Loucy (cell line): ENCODE results near the gene SPSB4.

Experiments used
- H2AFZ ChIP-seq: fragments of 200-600 bp; sonication (generic); 2 replicates; pipeline ENCODE4 v1.6.0; 2016; ENCODE audit warnings: antibody characterized with exemption, mild to moderate bottlenecking, low read length, moderate library complexity
- H3F3A ChIP-seq: fragments of 200-600 bp; 2 replicates; pipeline ENCODE4 v1.6.0; 2016; ENCODE audit warnings: antibody characterized with exemption, low read depth, mild to moderate bottlenecking
- H3K27me3 ChIP-seq: fragments of 200-600 bp; sonication (generic); 2 replicates; pipeline ENCODE4 v1.6.1; 2014; ENCODE audit warnings: low read length, mild to moderate bottlenecking; ENCODE audit not compliant: insufficient read depth, poor library complexity, severe bottlenecking
- H3K36me3 ChIP-seq: fragments of 200-600 bp; sonication (generic); 2 replicates; pipeline ENCODE4 v1.6.1; 2016; ENCODE audit warnings: low read length; ENCODE audit not compliant: insufficient read depth
- H3K4me1 ChIP-seq: fragments of 200-600 bp; sonication (generic); 2 replicates; pipeline ENCODE4 v1.5.1; 2014; ENCODE audit warnings: low read length, mild to moderate bottlenecking; ENCODE audit not compliant: insufficient read depth, poor library complexity, severe bottlenecking
- H3K4me2 ChIP-seq: fragments of 200-600 bp; sonication (generic); 2 replicates; pipeline ENCODE4 v1.6.0; 2014; ENCODE audit warnings: antibody characterized with exemption, low read length, low read depth, mild to moderate bottlenecking; ENCODE audit not compliant: poor library complexity, severe bottlenecking
- H3K4me3 ChIP-seq: fragments of 200-600 bp; sonication (generic); 2 replicates; pipeline ENCODE4 v1.5.1; 2014; ENCODE audit warnings: low read length, mild to moderate bottlenecking, mixed read lengths; ENCODE audit not compliant: poor library complexity, severe bottlenecking
- H3K79me2 ChIP-seq: fragments of 200-600 bp; sonication (generic); 2 replicates; pipeline ENCODE4 v1.6.1; 2014; ENCODE audit warnings: low read length; ENCODE audit not compliant: insufficient read depth
- H3K9ac ChIP-seq: fragments of 200-600 bp; sonication (generic); 2 replicates; pipeline ENCODE4 v1.6.0; 2014; ENCODE audit warnings: mild to moderate bottlenecking, low read depth, low read length, moderate library complexity; ENCODE audit not compliant: poor library complexity, severe bottlenecking
- H3K9me2 ChIP-seq: fragments of 200-600 bp; sonication (generic); replicated peaks from 2 replicates; pipeline ENCODE4 v1.6.1; 2016; ENCODE audit warnings: low read depth, low read length, mixed read lengths
- H3K9me3 ChIP-seq: fragments of 200-600 bp; sonication (generic); 2 replicates; pipeline ENCODE4 v1.6.1; 2014; ENCODE audit warnings: mild to moderate bottlenecking, antibody characterized with exemption, low read length, low read depth; ENCODE audit not compliant: insufficient read depth
- H4K20me1 ChIP-seq: fragments of 200-600 bp; sonication (generic); 2 replicates; pipeline ENCODE4 v1.6.0; 2014; ENCODE audit warnings: antibody characterized with exemption, low read length, mild to moderate bottlenecking; ENCODE audit not compliant: insufficient read depth, poor library complexity, severe bottlenecking
- EZH2phosphoT487 ChIP-seq: fragments of 200-600 bp; IDR thresholded peaks from 2 replicates; pipeline ENCODE4 v1.6.1; 2018; ENCODE audit warnings: antibody characterized with exemption, mild to moderate bottlenecking, moderate library complexity, borderline replicate concordance
- TF ChIP-seq, protein P1 (sequence below): fragments of 200-600 bp; sonication (generic); conservative IDR thresholded peaks from 2 replicates; pipeline ENCODE4 v1.5.1; 2014; ENCODE audit warnings: mild to moderate bottlenecking, antibody characterized with exemption, low read length

SPSB4 gene

DNA sequence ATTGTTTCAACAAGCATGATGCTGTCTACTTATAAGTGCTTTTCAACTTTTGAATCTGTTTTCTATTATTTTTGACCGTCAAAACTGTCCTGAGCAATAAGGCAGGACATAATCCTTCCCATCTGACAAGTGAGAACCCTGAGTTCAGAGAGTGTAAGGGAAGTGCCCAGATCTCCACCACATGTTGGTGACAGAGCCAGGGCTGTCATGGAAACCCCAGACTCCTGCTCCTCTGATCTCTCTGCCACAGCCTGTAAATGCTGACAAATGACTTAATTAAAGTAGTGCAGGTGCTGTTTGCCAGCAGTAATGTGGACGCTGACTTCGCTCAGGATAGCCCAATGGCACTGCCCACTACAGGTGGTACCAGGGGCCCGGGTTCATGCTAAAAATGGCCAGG is 40.3 kb downstream of the SPSB4 start:
- no peaks in the 10 kb centered on the region for H3K9me2 ChIP-seq
- TF ChIP-seq, protein P1, sequence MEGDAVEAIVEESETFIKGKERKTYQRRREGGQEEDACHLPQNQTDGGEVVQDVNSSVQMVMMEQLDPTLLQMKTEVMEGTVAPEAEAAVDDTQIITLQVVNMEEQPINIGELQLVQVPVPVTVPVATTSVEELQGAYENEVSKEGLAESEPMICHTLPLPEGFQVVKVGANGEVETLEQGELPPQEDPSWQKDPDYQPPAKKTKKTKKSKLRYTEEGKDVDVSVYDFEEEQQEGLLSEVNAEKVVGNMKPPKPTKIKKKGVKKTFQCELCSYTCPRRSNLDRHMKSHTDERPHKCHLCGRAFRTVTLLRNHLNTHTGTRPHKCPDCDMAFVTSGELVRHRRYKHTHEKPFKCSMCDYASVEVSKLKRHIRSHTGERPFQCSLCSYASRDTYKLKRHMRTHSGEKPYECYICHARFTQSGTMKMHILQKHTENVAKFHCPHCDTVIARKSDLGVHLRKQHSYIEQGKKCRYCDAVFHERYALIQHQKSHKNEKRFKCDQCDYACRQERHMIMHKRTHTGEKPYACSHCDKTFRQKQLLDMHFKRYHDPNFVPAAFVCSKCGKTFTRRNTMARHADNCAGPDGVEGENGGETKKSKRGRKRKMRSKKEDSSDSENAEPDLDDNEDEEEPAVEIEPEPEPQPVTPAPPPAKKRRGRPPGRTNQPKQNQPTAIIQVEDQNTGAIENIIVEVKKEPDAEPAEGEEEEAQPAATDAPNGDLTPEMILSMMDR = no peak
- TF ChIP-seq EZH2phosphoT487 = no peak
- H4K20me1 ChIP-seq = no peaks in the 10 kb centered on the region
- no peak overlapping the region for H3K9ac ChIP-seq
- no peaks in the 10 kb centered on the region for H3F3A ChIP-seq
- H3K4me3 ChIP-seq = no peak overlapping the region
- no peak overlapping the region for H3K4me2 ChIP-seq
- H3K27me3 ChIP-seq = no peaks in the 10 kb centered on the region
- no peak overlapping the region for H2AFZ ChIP-seq
- no peaks in the 10 kb centered on the region for H3K9me3 ChIP-seq
- no peaks in the 10 kb centered on the region for H3K36me3 ChIP-seq
- H3K79me2 ChIP-seq = no peaks in the 10 kb centered on the region
- H3K4me1 ChIP-seq = peaks cover 10% of the 10 kb centered on the region

DNA sequence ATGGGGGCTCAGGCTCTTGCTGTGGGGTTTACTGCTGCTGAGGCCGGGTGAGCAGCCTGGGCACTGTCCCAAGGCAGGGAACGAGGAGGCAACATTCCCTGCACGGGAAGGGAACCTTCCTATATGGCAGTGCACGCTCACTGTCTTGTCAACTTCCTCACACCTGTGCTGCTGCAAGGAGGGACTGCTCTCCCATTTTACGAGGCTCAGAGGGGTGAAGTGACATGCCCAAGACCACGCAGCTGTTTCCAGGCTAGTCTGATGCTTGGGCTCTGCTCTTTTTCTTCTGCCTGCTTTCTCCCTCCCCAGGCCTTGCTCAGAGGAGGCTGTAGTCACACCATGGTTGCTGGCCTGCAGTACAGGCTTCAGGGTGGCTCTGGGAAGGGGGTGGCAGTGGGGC is 41.5 kb downstream of the SPSB4 start:
- Histone ChIP-seq H3K36me3 (no peaks in the 10 kb centered on the region), H3K4me2 (no peak overlapping the region), H3K9ac (no peak overlapping the region), H3K27me3 (no peaks in the 10 kb centered on the region), H4K20me1 (no peaks in the 10 kb centered on the region), H3F3A (no peaks in the 10 kb centered on the region), H3K4me1 (peaks cover 10% of the 10 kb centered on the region), H3K9me3 (no peaks in the 10 kb centered on the region), H3K79me2 (no peaks in the 10 kb centered on the region), H2AFZ (no peak overlapping the region), H3K4me3 (no peak overlapping the region), H3K9me2 (no peaks in the 10 kb centered on the region)
- TF ChIP-seq EZH2phosphoT487 = no peak

DNA sequence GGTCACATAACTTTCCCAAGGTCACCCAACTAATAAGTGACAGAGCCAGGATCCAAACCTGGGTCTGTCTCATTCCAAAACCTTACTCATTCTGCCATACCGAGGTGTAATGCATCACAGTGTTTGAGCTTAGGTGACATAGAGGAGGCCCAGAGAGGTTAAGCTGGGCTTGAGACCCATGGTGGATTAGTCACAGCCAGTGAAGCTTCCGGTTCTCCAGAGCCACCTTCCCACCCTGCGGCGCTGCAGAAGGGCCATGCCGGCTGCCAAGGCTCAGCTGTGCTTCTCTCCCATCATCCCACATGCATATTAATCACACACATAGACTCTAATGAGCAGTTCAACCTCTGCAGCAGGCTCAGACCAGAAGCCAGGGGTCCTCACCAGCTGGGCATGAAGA is 42.2 kb downstream of the SPSB4 start:
- Histone ChIP-seq H3F3A (no peaks in the 10 kb centered on the region), H3K79me2 (no peaks in the 10 kb centered on the region), H2AFZ (no peak overlapping the region), H3K27me3 (no peaks in the 10 kb centered on the region), H3K9ac (no peak overlapping the region), H3K4me1 (peaks cover 10% of the 10 kb centered on the region), H3K4me2 (no peak overlapping the region), H3K4me3 (no peak overlapping the region), H3K9me3 (no peaks in the 10 kb centered on the region), H3K9me2 (no peaks in the 10 kb centered on the region), H4K20me1 (no peaks in the 10 kb centered on the region), H3K36me3 (no peaks in the 10 kb centered on the region)
- TF ChIP-seq, protein P1 = no peak
- TF ChIP-seq EZH2phosphoT487 = no peak

DNA sequence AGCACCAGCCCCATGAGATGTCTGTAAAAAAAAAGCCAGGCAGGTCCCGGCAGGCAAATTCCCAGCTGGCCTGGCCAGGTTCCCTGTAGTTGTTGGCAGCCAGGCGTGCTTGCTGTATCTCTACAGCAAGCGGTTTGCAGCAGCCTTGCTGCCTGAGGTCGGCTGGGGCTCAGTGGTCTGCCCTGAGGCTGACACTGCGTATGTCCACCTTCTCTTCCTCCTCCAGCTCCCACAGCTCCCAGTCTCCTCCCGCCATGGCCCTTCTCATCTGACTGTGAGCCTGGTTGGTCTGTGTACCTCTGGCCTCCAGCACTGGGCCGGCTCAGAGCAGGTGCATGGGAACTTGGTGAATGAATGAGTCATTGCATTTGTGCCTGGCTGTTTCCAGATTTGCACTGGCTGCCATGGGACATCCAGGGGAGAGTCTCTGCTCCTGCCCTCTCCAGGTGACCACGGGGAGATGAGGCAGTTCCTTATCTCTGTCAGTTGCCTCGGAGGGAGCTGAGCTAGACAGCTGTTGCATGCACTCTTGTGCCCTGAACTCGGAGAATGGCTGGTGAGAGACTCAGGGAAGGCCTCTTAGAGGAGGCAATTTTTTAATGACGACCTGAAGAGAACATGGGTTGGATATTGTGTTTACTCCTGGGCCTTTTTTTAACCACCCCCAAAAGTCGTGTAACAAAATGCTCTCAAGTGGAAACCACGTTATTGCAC is 43.0 kb downstream of the SPSB4 start:
- Histone ChIP-seq H3K9me3 (no peaks in the 10 kb centered on the region), H3K79me2 (no peaks in the 10 kb centered on the region), H3K9me2 (no peaks in the 10 kb centered on the region), H3F3A (no peaks in the 10 kb centered on the region), H3K4me2 (no peak overlapping the region), H3K4me3 (no peak overlapping the region), H4K20me1 (no peaks in the 10 kb centered on the region), H3K9ac (no peak overlapping the region), H3K4me1 (peaks cover 10% of the 10 kb centered on the region), H3K36me3 (no peaks in the 10 kb centered on the region), H3K27me3 (no peaks in the 10 kb centered on the region), H2AFZ (no peak overlapping the region)
- no peak for TF ChIP-seq EZH2phosphoT487
- TF ChIP-seq, protein P1 = no peak
